Stimulated activated naive CD4-positive, alpha-beta T cell (primary cell): Measurements from ENCODE around the gene FAM124A.

Source experiments
- DNase-seq, 6 experiments: peaks; one replicate each; lab custom pipeline; 2025; lab: John Stamatoyannopoulos, UW

Gene FAM124A

GRCh38 chr13:51222037-51222685 is at the start of gene FAM124A:
Gene FAM124A (plus strand): TSS chr13:51222398. CDS start chr13:51222502, 104 bp downstream.
- DNase-seq = peak in 3 of 6 experiments; percentile 2 to 25 (median 9)

GRCh38 chr13:51175021-51175420 is 47.2 kb upstream of the FAM124A start:
- no peak for DNase-seq

GRCh38 chr13:51175639-51176038 is 46.6 kb upstream of the FAM124A start:
- DNase-seq = no peak

GRCh38 chr13:51177188-51177587 is 45.0 kb upstream of the FAM124A start:
- DNase-seq = no peak

- no peak for DNase-seq
Observed at GRCh38 chr13:51178456-51179074, 43.6 kb upstream of the FAM124A start.

GRCh38 chr13:51179432-51179971 is 42.7 kb upstream of the FAM124A start:
- no peak for DNase-seq

- no peak for DNase-seq
Observed at GRCh38 chr13:51180853-51181511, 41.2 kb upstream of the FAM124A start.

- DNase-seq = no peak
Observed at GRCh38 chr13:51181786-51182383, 40.3 kb upstream of the FAM124A start.

- no peak for DNase-seq
Observed at GRCh38 chr13:51191743-51192142, 30.5 kb upstream of the FAM124A start.

GRCh38 chr13:51192348-51192747 is 29.9 kb upstream of the FAM124A start:
- no peak for DNase-seq

GRCh38 chr13:51193387-51193786 is 28.8 kb upstream of the FAM124A start:
- DNase-seq = no peak

- DNase-seq = no peak
Observed at GRCh38 chr13:51194942-51195341, 27.3 kb upstream of the FAM124A start.

- DNase-seq = no peak
Observed at GRCh38 chr13:51201886-51202285, 20.3 kb upstream of the FAM124A start.

GRCh38 chr13:51202477-51203046 is 19.6 kb upstream of the FAM124A start:
- DNase-seq = no peak

- DNase-seq = no peak
Observed at GRCh38 chr13:51206584-51206983, 15.6 kb upstream of the FAM124A start.

- DNase-seq = no peak
Observed at GRCh38 chr13:51207881-51208280, 14.3 kb upstream of the FAM124A start.

GRCh38 chr13:51208716-51209115 is 13.5 kb upstream of the FAM124A start:
- DNase-seq = no peak

GRCh38 chr13:51211910-51212309 is 10.3 kb upstream of the FAM124A start:
- no peak for DNase-seq

GRCh38 chr13:51212758-51213157 is 9.4 kb upstream of the FAM124A start:
- no peak for DNase-seq

GRCh38 chr13:51213173-51213728 is 8.9 kb upstream of the FAM124A start:
- DNase-seq = no peak

GRCh38 chr13:51218626-51219025 is 3.6 kb upstream of the FAM124A start:
- no peak for DNase-seq

- DNase-seq = no peak
Observed at GRCh38 chr13:51220706-51221105, 1.5 kb upstream of the FAM124A start.
